ENCODE data around the gene ALDH1L2. TPM values are rescaled to one million over a fixed set of nuclear protein-coding genes. Genes with fewer than 3 reads are reported as not detected.
A peak's percentile ranks its signal among the peaks of the same experiment; 100 is the strongest.

ALDH1L2 gene
- polyA plus RNA-seq, 1 donor (not counting 4 experiments of a cell fraction or from before 2014, with no cell fraction given) = 1.8 TPM

DNA sequence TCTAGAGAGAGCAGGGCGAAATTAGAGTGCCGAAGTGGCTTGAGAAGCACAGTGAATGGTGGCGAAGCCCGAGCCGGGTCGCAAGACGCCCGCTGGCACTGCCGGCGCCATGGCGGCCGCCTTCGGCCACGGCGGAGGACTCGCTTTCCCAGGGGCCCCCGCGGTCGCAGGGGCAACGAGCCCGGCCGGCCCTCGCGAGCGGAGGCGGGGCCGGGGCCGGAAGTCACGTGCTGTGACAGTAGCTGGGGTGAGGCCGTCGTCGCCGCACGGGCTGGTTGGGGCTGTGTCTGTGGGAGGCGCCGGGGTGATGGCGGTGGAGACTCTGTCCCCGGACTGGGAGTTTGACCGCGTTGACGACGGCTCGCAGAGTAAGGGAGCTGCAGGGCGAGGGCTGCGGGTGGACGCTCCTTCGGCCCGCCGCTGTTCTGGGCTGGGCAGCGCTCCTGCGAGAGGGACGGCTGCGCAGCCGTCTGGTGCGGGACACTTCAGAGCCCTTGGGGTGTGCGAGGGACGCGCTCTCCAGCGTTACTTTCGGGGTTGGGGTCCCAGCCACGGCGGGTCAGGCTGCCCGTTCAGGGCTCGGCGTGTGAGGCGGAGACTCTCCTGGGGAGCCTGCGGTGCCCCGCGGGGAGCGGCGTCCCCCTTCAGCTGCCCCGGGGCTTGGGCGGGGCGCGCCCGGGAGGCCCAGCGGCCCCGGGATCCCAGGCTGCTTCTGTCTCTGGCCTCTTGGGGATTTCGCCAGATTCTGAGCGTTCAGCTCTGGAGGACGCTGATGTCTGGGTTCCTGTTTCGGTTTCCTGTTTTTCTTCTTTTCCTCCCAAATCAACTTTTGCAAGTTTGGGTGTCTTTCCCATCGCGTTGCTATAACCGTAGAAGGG, 23.5 kb upstream of the ALDH1L2 start, which contains the start of gene WASHC4:
Gene WASHC4 (plus strand): TSS at position 238 of the 878 bp plus-strand sequence. CDS start 70 bp downstream, at position 308.
- Histone ChIP-seq H3K9me3 (ENCODE audit: control insufficient read depth, low read depth, low read length) (no peaks in the 10 kb centered on the region), H3K4me3 (ENCODE audit: control insufficient read depth in 2 of 3, extremely low read depth in 1 of 3, insufficient read depth in 2 of 3, low read depth in 1 of 3, low read length in 3 of 3) (peak within 1 kb of the TSS; percentile 94 to 100 (median 97)), H3K4me2 (ENCODE audit: control insufficient read depth, extremely low read depth, insufficient read depth, low read depth, low read length) (peak within 1 kb of the TSS; percentile 99), H4K20me1 (ENCODE audit: control insufficient read depth, extremely low read depth, insufficient read depth, low read length) (no peaks in the 10 kb centered on the region), H3K9me1 (ENCODE audit: control insufficient read depth, extremely low read depth, insufficient read depth, low read length) (no peaks in the 10 kb centered on the region), H3K27me3 (ENCODE audit: control insufficient read depth, extremely low read depth, insufficient read depth, low read length) (no peaks in the 10 kb centered on the region), H3K9ac (ENCODE audit: control insufficient read depth, extremely low read depth, insufficient read depth, low read length) (peak within 1 kb of the TSS; percentile 97), H3K27ac (ENCODE audit: control insufficient read depth, insufficient read depth, low read length) (peak within 1 kb of the TSS; percentile 92), H3K4me1 (ENCODE audit: control insufficient read depth, extremely low read depth, insufficient read depth, low read length) (peaks cover 17% of the 10 kb centered on the region), H3K79me2 (ENCODE audit: control insufficient read depth, insufficient read depth, low read length) (peaks cover 51% of the 10 kb centered on the region), H2AFZ (ENCODE audit: control insufficient read depth, low read length) (peak within 1 kb of the TSS; percentile 99), H3K36me3 (ENCODE audit: control insufficient read depth in 2 of 2, extremely low read depth in 1 of 2, insufficient read depth in 2 of 2, low read length in 2 of 2) (peaks cover 4 to 10% of the 10 kb centered on the region in 2 experiments)
- FAIRE-seq (no peak), DNase-seq (ENCODE audit: low read depth, low spot score) (no peak)
- no peak for TF ChIP-seq EZH2 (IDR thresholded peaks at IDR 0.05; ENCODE audit: low read length)
- TF ChIP-seq, protein P1, sequence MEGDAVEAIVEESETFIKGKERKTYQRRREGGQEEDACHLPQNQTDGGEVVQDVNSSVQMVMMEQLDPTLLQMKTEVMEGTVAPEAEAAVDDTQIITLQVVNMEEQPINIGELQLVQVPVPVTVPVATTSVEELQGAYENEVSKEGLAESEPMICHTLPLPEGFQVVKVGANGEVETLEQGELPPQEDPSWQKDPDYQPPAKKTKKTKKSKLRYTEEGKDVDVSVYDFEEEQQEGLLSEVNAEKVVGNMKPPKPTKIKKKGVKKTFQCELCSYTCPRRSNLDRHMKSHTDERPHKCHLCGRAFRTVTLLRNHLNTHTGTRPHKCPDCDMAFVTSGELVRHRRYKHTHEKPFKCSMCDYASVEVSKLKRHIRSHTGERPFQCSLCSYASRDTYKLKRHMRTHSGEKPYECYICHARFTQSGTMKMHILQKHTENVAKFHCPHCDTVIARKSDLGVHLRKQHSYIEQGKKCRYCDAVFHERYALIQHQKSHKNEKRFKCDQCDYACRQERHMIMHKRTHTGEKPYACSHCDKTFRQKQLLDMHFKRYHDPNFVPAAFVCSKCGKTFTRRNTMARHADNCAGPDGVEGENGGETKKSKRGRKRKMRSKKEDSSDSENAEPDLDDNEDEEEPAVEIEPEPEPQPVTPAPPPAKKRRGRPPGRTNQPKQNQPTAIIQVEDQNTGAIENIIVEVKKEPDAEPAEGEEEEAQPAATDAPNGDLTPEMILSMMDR (optimal IDR thresholded peaks at IDR 0.05 in 1 of 3, IDR thresholded peaks at IDR 0.05 in 1 of 3, conservative IDR thresholded peaks at IDR 0.05 in 1 of 3; ENCODE audit: extremely low read depth in 1 of 3, insufficient read depth in 2 of 3, low read length in 3 of 3) = no peak
- dilution Hi-C loops (cut with MboI; ENCODE audit: extremely low pct_ligation_motif_present, low sequenced_read_pairs) = no loop called here

DNA sequence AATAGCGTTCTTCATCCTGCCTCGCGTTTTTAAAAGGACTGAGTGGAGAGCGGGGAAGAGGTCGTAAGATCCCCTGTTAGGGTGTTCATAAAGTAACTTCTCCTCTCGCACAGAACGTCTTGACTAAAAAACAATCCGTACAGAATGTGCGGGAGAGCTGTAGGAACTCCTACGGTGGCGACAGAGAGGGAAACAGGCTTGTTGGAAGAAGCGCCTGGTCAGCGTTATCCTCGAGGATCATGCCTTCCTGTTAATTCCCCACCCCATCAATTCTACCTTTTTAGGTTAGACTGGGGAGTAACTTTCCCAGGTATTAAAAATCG, 22.9 kb upstream of the ALDH1L2 start:
- TF ChIP-seq, protein P1 (optimal IDR thresholded peaks at IDR 0.05 in 1 of 3, IDR thresholded peaks at IDR 0.05 in 1 of 3, conservative IDR thresholded peaks at IDR 0.05 in 1 of 3; ENCODE audit: extremely low read depth in 1 of 3, insufficient read depth in 2 of 3, low read length in 3 of 3) = no peak
- no peak for TF ChIP-seq EZH2 (IDR thresholded peaks at IDR 0.05; ENCODE audit: low read length)
- Histone ChIP-seq H3K36me3 (ENCODE audit: control insufficient read depth in 2 of 2, extremely low read depth in 1 of 2, insufficient read depth in 2 of 2, low read length in 2 of 2) (peaks cover 2 to 8% of the 10 kb centered on the region in 2 experiments), H2AFZ (ENCODE audit: control insufficient read depth, low read length) (peak overlapping the region; percentile 99), H3K27ac (ENCODE audit: control insufficient read depth, insufficient read depth, low read length) (peak overlapping the region; percentile 92), H3K4me2 (ENCODE audit: control insufficient read depth, extremely low read depth, insufficient read depth, low read depth, low read length) (peak overlapping the region; percentile 99), H3K27me3 (ENCODE audit: control insufficient read depth, extremely low read depth, insufficient read depth, low read length) (no peaks in the 10 kb centered on the region), H3K9ac (ENCODE audit: control insufficient read depth, extremely low read depth, insufficient read depth, low read length) (peak overlapping the region; percentile 97), H3K9me1 (ENCODE audit: control insufficient read depth, extremely low read depth, insufficient read depth, low read length) (no peaks in the 10 kb centered on the region), H3K79me2 (ENCODE audit: control insufficient read depth, insufficient read depth, low read length) (peaks cover 45% of the 10 kb centered on the region), H3K4me1 (ENCODE audit: control insufficient read depth, extremely low read depth, insufficient read depth, low read length) (peaks cover 17% of the 10 kb centered on the region), H3K4me3 (ENCODE audit: control insufficient read depth in 2 of 3, extremely low read depth in 1 of 3, insufficient read depth in 2 of 3, low read depth in 1 of 3, low read length in 3 of 3) (peak overlapping the region; percentile 94 to 100 (median 97)), H3K9me3 (ENCODE audit: control insufficient read depth, low read depth, low read length) (no peaks in the 10 kb centered on the region), H4K20me1 (ENCODE audit: control insufficient read depth, extremely low read depth, insufficient read depth, low read length) (no peaks in the 10 kb centered on the region)
- FAIRE-seq (peak; percentile 34), DNase-seq (ENCODE audit: low read depth, low spot score) (no peak)
- dilution Hi-C loops (cut with MboI; ENCODE audit: extremely low pct_ligation_motif_present, low sequenced_read_pairs) = no loop called here
